Fibroblast of upper back skin (primary cell): ENCODE results near the gene VWA5B2.
A peak's percentile ranks its signal among the peaks of the same experiment; 100 is the strongest.

Experiments used
- DNase-seq: peaks from one replicate; pipeline ENCODE4 v3.0.0-alpha.2; 2013

VWA5B2 gene

GRCh38 chr3:184227481-184227935, 1.9 kb upstream of the VWA5B2 start:
- DNase-seq: peak; percentile 18

GRCh38 chr3:184228376-184229137, 828 bp upstream of the VWA5B2 start:
- DNase-seq: no peak

- DNase-seq: no peak
These were observed 757 bp downstream of the VWA5B2 start for GRCh38 chr3:184230081-184230602.

GRCh38 chr3:184230603-184231528, 1.5 kb downstream of the VWA5B2 start:
- no peak for DNase-seq

GRCh38 chr3:184231671-184232070, 2.3 kb downstream of the VWA5B2 start:
- DNase-seq: no peak

- no peak for DNase-seq
These were observed 3.9 kb downstream of the VWA5B2 start for GRCh38 chr3:184233127-184233843.

GRCh38 chr3:184234224-184234623, 4.8 kb downstream of the VWA5B2 start:
- peak; percentile 65 for DNase-seq

- DNase-seq: no peak
These were observed 5.4 kb downstream of the VWA5B2 start for GRCh38 chr3:184234671-184235380.

GRCh38 chr3:184235381-184236032, 6.1 kb downstream of the VWA5B2 start:
- DNase-seq: no peak

- no peak for DNase-seq
These were observed 6.6 kb downstream of the VWA5B2 start for GRCh38 chr3:184236033-184236410.

- DNase-seq: no peak
These were observed 7.3 kb downstream of the VWA5B2 start for GRCh38 chr3:184236636-184237035.

- no peak for DNase-seq
These were observed 7.8 kb downstream of the VWA5B2 start for GRCh38 chr3:184237211-184237610.

- no peak for DNase-seq
These were observed 8.4 kb downstream of the VWA5B2 start for GRCh38 chr3:184237807-184238206.

GRCh38 chr3:184238246-184238818, 8.9 kb downstream of the VWA5B2 start:
- DNase-seq: no peak

GRCh38 chr3:184239221-184239620, 9.8 kb downstream of the VWA5B2 start:
- no peak for DNase-seq

- no peak for DNase-seq
These were observed 10.3 kb downstream of the VWA5B2 start for GRCh38 chr3:184239708-184240107.

GRCh38 chr3:184240384-184241140, 11.2 kb downstream of the VWA5B2 start:
- DNase-seq: peak; percentile 39

- DNase-seq: no peak
These were observed 11.7 kb downstream of the VWA5B2 start for GRCh38 chr3:184241141-184241446.

- DNase-seq: no peak
These were observed 12.3 kb downstream of the VWA5B2 start for GRCh38 chr3:184241447-184242296.

- DNase-seq: no peak
These were observed 12.9 kb downstream of the VWA5B2 start for GRCh38 chr3:184242297-184242685.
